ENCODE results near the gene DOK5. TPM values are rescaled to one million over a fixed set of nuclear protein-coding genes. Genes with fewer than 3 reads are reported as not detected.

The DOK5 gene
- total and polyA plus RNA-seq, 9 of the 15 experiments (the other 6 are each of a cell fraction or from before 2014, with no cell fraction given), result not detected

- Histone ChIP-seq H3K4me2 (ENCODE audit: insufficient read depth, low read length) (no peak overlapping the region), H3K9ac (ENCODE audit: insufficient read depth in 1 of 2, low read depth in 2 of 2, low read length in 2 of 2) (no peak overlapping the region), H3K9me1 (ENCODE audit: control insufficient read depth, insufficient read depth, low read length) (no peaks in the 10 kb centered on the region), H3K36me3 (ENCODE audit: control insufficient read depth, insufficient read depth, low read length) (no peaks in the 10 kb centered on the region), H3K27me3 (ENCODE audit: control insufficient read depth in 2 of 2, insufficient read depth in 2 of 2, low read length in 2 of 2) (no peaks in the 10 kb centered on the region), H3K27ac (ENCODE audit: extremely low read depth, low read depth, low read length) (no peak overlapping the region), H2AFZ (ENCODE audit: low read depth, low read length) (no peak overlapping the region), H3K4me1 (replicated peaks in 1 of 2; ENCODE audit: control insufficient read depth in 2 of 2, insufficient read depth in 2 of 2, low read length in 2 of 2) (no peaks in the 10 kb centered on the region), H3K4me3 (no peak overlapping the region), H3K9me3 (replicated peaks; ENCODE audit: control insufficient read depth, insufficient read depth, low read depth, low read length) (no peaks in the 10 kb centered on the region), H3K79me2 (ENCODE audit: control insufficient read depth, insufficient read depth, low read length) (no peaks in the 10 kb centered on the region), H4K20me1 (replicated peaks; ENCODE audit: control insufficient read depth, insufficient read depth, low read length) (no peaks in the 10 kb centered on the region)
- ChIA-PET CTCF (ENCODE audit: low intra/inter-chr PET ratio) (no interaction called here), POLR2A (no interaction called here)
- TF ChIP-seq KDM2B (CRISPR knock-in tag; IDR thresholded peaks at IDR 0.05), result no peak
- TF ChIP-seq ZNF766 (CRISPR knock-in tag; conservative IDR thresholded peaks at IDR 0.05), result no peak
- no peak for TF ChIP-seq MYC (IDR thresholded peaks at IDR 0.05; ENCODE audit: low read depth, low read length)
- TF ChIP-seq MYC (CRISPR knock-in tag; IDR thresholded peaks at IDR 0.05; ENCODE audit: borderline replicate concordance, low read depth), result no peak
- TF ChIP-seq NCOR1 (IDR thresholded peaks at IDR 0.05), result no peak
- TF ChIP-seq ELF1 (tag; IDR thresholded peaks at IDR 0.05), result no peak
- TF ChIP-seq NEUROD1 (IDR thresholded peaks at IDR 0.05; ENCODE audit: borderline replicate concordance, low read depth, low read length, partially characterized antibody), result no peak
- TF ChIP-seq FIP1L1 (IDR thresholded peaks at IDR 0.05; ENCODE audit: low read depth, low read length, poor library complexity, severe bottlenecking), result no peak
- DNase-seq (ENCODE audit: extremely low read depth in 1 of 4, low spot score in 3 of 4) (no peak), ATAC-seq (no peak), FAIRE-seq (no peak)
- WGBS (ENCODE audit: insufficient coverage, low coverage, missing lambda C conversion rate), result 0% methylated on average over 1 of the region's 1 CpG
- no TSS peak for BruUV-seq (replicated peaks)
- intact Hi-C loops (cut with micrococcal nuclease) (no loop called here), in situ Hi-C loops (cut with MboI) (no loop called here)
These were observed 89.9 kb downstream of the DOK5 start for GRCh38 chr20:54565255-54565654.

Measured in K562 (cell line).